ENCODE measurements around the gene CYB5R3.
A peak's percentile ranks its signal among the peaks of the same experiment; 100 is the strongest.
"Not testable (repeated sequence)": the region's sequence is repeated elsewhere in the genome, so short reads cannot be mapped to it uniquely, and the experiment has no call there.

Gene CYB5R3

DNA sequence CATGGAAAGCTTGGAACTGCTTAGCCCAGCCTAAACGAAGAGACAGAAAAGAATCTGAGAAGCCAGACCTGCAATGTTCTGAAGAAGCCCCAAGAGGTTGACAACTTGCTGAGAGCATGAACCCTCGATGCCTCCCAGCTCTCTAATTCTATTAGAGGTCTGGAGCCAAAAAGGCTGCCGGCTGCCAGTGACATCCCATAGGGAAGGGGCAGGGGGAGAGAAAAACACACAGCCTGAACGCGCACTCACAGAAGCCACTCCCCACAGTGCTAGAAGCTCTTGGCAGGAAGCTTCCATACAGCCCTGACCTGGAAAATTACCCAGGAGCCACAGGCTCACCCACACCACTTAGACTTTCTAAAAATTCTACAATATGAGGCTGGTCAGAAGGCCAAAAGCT lies 52.9 kb downstream of the CYB5R3 start:
- DNase-seq = no peak

- DNase-seq = no peak
These were observed 53.8 kb downstream of the CYB5R3 start for GRCh38 chr22:42595434-42595833.

DNA sequence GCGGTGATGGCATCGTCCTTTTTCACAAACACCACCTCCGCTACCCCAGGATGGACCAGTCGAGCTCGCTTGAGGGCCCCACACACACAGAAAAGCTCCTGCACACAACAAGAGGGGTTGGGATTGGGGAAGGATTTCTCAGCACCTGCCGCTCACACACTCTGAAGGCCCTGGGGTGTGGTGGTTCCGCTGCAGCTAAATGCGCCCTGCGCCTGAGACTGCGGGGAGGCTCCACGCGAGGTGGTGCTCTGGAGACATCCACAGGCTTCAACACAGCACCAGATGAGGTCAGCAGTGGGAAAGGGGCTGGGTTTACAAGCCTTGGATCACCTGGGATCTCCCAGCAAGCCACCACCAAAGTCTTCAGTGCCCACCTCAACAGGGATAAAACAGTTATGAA lies 57.2 kb downstream of the CYB5R3 start:
- DNase-seq = no peak

DNA sequence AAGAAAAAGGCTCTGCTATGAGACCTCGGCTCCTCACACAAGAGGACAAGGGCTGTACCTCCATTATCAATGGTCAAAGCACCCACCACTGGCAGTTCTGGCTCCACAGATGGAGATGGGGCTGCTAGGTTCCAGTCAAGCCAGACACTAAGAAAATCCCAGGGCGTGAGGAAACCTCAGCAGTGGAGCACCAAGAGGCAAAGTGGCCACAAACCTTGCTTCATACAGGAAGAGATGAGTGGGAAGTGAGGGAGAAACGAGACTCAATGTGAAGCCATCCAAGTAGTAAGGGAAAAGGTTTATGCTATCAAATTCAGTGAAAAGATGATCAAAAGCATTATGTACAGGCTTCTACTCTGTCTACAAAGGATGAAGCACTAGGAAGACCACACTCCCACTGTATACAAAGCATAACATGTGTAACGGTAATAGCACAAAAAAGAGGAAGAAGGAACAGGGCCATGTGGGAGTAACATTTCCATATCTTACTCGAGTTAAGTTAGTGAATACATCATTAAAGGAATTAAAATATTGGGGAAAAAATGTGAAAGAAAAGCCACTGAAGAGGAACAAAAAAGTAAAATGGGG lies 61.5 kb downstream of the CYB5R3 start:
- DNase-seq = no peak

DNA sequence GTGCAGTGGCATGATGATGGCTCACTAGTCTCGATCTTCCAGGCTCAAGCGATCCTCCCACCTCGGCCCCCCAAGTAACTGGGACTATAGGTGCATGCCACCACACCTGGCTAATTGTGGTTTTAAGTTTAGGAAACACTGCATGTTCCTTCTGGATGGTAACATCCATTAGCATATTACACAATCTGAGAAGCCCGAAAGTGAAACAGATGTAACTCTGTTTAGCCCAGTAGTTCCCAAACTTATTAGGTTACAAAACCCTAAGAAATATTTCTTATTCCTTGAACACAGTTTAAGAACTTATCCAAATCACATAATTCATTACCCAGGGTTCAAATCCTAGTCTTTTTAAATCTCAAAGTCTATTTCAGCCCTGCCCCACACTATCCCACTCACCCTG lies 62.8 kb downstream of the CYB5R3 start:
- no peak for DNase-seq

GRCh38 chr22:42585096-42585495 lies 64.1 kb downstream of the CYB5R3 start:
- DNase-seq = no peak

GRCh38 chr22:42584364-42584940 lies 64.7 kb downstream of the CYB5R3 start:
- no peak for DNase-seq

DNA sequence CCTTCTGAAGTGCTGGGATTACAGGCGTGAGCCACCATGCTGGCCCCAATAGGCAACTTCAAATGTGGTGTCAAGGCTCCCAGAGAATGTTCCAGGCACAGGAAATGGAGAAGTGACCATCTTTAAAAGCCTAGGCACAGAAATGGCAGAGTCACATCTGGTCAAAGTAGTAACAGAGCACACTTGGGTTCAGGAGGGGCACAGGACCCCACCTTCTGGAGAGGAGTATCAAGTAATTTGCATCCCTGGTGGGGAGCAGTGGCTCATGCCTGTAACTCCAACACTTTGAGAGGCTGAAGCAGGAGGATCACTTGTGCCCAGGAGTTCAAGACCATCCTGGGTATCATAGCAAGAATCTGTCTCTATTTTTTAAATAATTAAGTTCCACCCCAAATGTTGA lies 66.2 kb downstream of the CYB5R3 start:
- no peak for DNase-seq

- peak; percentile 65 for DNase-seq
These were observed 67.2 kb downstream of the CYB5R3 start for GRCh38 chr22:42581762-42582716.

GRCh38 chr22:42581194-42581761 lies 67.9 kb downstream of the CYB5R3 start:
- not testable (repeated sequence) for DNase-seq

DNA sequence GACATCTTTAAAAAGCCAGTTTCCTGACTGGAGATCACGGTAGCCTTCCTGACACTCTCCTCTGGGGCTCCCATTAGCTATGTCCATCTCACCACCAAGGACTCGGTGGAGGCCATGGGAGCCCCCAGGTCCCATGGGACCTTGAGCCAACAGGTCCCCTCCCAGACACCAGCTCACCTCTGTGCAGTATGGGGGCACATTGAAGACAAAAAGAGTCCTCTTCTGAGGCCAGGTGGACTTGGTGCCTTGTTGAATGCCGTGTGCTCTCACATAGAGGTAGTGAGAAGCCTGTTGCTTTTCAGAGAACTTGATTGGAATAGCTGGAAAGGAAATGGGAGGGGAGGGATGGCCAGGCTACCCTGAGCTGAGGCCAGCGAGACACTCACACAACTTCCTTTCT lies 69.2 kb downstream of the CYB5R3 start:
- DNase-seq = not testable (repeated sequence)

DNA sequence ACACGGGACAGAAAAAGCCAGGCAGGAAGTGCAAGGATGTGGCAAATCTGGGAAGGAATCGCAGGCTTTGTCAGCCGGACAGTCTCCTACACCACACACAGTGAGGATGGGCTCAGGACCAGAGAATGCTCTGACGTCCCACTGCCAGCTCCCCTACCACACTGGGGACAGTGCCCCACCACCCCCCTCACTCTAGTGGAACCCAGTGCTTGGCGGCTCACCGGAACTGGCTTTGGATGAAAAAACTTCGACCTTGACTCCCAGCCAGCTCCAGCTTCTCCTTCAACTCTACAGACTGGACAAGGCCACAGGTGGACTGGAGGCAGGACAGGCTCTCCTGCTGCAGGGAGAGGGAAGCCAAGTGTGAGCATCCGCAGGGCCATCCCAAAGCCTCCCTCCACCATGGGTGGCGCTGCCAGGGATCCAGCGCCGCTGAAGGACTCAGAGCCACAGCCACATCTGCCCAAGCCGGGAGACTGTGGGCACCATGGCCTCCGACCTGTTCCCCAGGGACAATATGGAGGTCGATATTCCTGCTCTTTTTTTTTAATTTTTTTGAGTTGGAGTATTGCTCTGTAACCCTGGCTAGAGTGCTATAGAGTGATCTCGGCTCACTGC lies 71.5 kb downstream of the CYB5R3 start:
- no peak for DNase-seq

DNA sequence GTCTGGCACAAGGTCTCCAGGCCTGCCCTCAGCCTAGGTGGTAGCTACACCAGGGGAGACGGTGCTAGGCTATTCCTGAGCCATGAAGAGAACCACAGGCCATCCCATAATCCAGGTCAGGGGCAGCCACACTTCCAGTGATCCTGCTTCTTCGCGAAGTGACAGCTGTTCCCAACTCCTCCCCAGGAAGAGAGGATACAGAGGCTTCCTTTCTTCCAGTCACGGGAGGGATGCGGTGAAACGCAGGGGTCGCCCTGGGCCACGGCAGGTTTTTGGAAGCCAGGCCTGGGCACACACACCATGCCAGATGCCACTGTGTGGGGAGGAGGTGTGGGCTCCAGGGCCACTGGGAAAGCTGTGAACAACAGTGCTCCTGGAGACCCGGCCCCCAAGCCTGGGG lies 72.1 kb downstream of the CYB5R3 start:
- DNase-seq = not testable (repeated sequence)

DNA sequence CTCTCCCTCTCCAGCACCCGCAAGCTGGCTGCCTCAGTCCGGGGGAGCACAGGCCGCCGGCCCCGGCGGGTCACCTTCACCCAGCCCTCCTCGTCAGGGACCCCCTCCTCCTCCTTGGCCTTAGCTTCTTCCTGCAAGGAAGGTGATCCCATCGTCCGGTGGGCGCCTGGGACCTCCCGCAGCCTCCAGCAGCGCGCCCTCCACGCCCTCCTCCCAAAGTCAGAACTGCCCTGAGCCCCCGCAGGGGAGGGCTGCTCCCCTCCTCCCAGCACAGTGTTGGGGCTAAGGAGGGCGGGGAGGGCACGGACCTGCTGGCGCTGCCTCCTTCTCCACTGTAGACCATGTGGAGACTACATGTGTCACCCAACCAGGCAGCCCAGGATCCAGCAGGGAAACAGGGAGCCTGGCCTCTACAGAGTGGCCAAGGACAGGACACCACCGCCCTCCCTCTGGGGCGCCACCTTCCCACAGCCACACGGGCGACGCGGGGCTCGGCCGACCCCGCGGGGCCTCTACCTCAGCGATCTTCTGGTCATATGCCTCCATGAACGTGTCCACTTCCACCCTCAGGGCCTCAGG lies 73.1 kb downstream of the CYB5R3 start:
- DNase-seq = not testable (repeated sequence)

GRCh38 chr22:42574468-42574867 lies 74.7 kb downstream of the CYB5R3 start:
- DNase-seq = not testable (repeated sequence)

- DNase-seq = not testable (repeated sequence)
These were observed 75.1 kb downstream of the CYB5R3 start for GRCh38 chr22:42574046-42574445.

DNA sequence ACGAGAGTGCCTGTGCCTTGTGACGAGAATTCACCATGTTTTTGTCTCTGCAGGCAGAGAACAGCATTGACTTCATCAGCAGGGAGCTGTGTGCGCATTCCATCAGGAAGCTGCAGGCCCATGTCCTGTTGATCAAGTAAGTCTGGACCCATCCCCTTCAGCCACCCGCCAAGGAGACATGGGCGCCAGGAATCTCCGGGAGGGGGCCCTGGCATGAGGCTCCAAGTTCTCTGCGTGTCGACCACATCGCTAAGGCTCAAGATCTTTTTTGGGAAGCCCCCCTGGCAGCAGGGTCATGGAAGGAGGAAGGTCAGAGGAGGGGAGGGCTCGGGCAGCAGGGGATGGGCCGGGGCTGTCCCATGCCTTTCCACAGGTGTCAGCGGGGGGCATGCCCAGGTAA lies 78.1 kb downstream of the CYB5R3 start:
- not testable (repeated sequence) for DNase-seq

- DNase-seq = not testable (repeated sequence)
These were observed 78.6 kb downstream of the CYB5R3 start for GRCh38 chr22:42570580-42570979.

GRCh38 chr22:42567950-42568349 lies 81.2 kb downstream of the CYB5R3 start:
- DNase-seq = not testable (repeated sequence)
